SK-N-MC (cell line): Measurements from ENCODE around the gene PLXNA1.

Experiments
- DNase-seq: peaks from one replicate; pipeline ENCODE4 v3.0.0-alpha.2; 2011; ENCODE audit warnings: low read depth, low spot score
- H3K27ac ChIP-seq: fragments of 200-600 bp; sonication (generic); 2 replicates; pipeline ENCODE4 v1.5.1; 2016; ENCODE audit warnings: mixed run types
- H3K36me3 ChIP-seq: fragments of 200-600 bp; sonication (generic); 2 replicates; pipeline ENCODE4 v1.6.1; 2017; ENCODE audit warnings: antibody characterized with exemption, low read length, mixed read lengths; ENCODE audit not compliant: insufficient read depth
- H3K4me3 ChIP-seq: fragments of 200-600 bp; sonication (generic); 2 replicates; pipeline ENCODE4 v1.5.1; 2016
- H3K9ac ChIP-seq: fragments of 200-600 bp; sonication (generic); 2 replicates; pipeline ENCODE4 v1.8.0; 2017; ENCODE audit warnings: mixed run types, mixed read lengths; ENCODE audit not compliant: insufficient read length
- H3K9me3 ChIP-seq: fragments of 200-600 bp; sonication (generic); 2 replicates; pipeline ENCODE4 v1.6.1; 2017; ENCODE audit warnings: low read depth, mild to moderate bottlenecking, antibody characterized with exemption, low read length, moderate library complexity, mixed read lengths
- EZH2 ChIP-seq: fragments of 200-600 bp; sonication (generic); IDR thresholded peaks from one replicate; pipeline ENCODE4 v1.6.1; 2017; ENCODE audit warnings: antibody characterized with exemption
- FOXP2 ChIP-seq: optimal IDR thresholded peaks from 2 replicates; pipeline ENCODE3; 2011; ENCODE audit warnings: mild to moderate bottlenecking, moderate library complexity; ENCODE audit not compliant: insufficient read depth; ENCODE audit errors: extremely low read length, control extremely low read depth
- POLR2AphosphoS5 ChIP-seq: IDR thresholded peaks from 2 replicates; pipeline ENCODE4 v1.6.1; 2012; ENCODE audit warnings: mild to moderate bottlenecking, low read depth, low read length, borderline replicate concordance

The PLXNA1 gene

DNA sequence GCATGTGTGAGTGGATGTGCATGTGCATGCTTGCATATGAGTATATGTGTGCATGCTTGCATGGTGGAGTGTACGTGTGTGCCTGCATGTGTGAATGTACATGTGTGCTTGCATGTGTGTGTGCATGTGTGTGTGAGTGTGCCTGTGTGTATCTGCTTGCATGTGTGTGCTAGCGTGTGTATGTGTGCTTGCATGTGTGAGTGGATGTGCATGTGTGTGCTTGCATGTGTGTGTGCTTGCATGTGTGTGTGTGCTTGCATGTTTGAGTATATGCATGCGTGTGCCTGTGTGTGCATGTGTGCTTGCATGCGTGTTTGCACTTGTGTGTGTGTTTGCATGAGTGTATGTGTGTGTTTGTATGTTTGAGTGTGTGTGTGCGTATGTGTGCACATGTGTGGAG, 4.6 kb upstream of the PLXNA1 start:
- Histone ChIP-seq H3K9me3 (peaks cover 8% of the 10 kb centered on the region; the same call in 1 of the 2 replicates), H3K4me3 (no peak overlapping the region), H3K36me3 (no peaks in the 10 kb centered on the region), H3K9ac (no peak overlapping the region), H3K27ac (no peak overlapping the region)
- DNase-seq = no peak
- TF ChIP-seq FOXP2 = no peak
- TF ChIP-seq POLR2AphosphoS5 = no peak
- no peak for TF ChIP-seq EZH2

DNA sequence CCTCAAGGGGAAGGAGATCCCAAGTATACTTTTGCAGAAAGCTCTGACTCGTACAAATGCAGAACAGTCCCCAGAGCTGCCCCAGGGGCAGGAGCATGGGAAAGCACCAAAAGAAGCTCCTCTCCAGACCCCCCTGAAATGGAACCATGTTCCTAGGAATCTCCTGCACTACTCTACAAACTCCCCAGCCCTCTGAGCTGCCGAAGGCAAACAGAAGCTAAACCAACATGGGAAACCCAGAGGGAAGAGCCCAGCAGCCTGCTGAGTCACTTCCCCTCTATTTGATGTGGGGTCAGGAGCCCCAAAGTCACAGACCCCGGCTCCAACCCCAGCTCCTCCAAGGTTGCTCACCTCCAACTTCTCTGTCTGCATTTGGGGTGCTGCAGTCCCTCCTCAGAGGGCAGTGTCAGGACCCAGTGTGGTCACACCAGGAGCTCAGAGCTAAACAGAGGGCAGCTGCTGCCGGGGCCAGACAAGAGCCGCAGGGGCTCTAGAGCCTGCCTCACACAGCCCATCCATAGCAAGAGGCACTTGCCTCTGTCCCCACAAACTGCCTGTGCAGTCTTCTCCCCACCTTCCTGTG, 3.8 kb upstream of the PLXNA1 start:
- no peak for TF ChIP-seq EZH2
- no peak for TF ChIP-seq POLR2AphosphoS5
- TF ChIP-seq FOXP2 = no peak
- H3K9ac ChIP-seq = no peak overlapping the region
- peaks cover 6% of the 10 kb centered on the region; the same call in 1 of the 2 replicates for H3K9me3 ChIP-seq
- H3K4me3 ChIP-seq = no peak overlapping the region
- DNase-seq = no peak
- H3K36me3 ChIP-seq = no peaks in the 10 kb centered on the region
- H3K27ac ChIP-seq = no peak overlapping the region

DNA sequence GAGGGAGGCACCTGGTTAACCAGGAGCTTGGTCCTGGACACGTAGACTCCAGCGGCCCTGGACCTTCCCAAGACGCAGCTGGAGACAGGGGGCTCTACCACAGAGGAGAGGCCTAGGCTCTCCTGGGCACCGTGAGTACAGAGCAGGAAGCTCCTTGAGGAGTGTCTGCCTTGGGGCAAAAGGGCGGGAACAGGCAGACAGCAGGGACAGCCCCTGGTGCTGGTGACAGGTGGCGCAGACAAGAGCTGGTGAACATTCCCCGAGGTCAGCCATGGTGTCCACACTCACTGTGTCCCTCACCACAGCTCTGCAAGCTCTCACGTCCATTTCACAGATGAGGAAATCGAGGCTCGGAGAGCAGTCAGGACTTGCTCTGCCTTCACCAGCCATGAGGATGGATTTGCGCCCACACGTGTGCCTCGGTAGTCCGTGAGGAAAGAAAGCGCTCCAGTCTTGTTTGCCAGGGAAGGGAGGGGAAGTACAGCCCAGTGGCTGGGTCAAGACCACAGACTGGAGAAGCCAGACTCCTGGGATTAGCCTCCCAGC, 2.6 kb upstream of the PLXNA1 start:
- no peak for TF ChIP-seq POLR2AphosphoS5
- TF ChIP-seq FOXP2 = no peak
- TF ChIP-seq EZH2 = no peak
- H3K4me3 ChIP-seq = no peak overlapping the region
- H3K9ac ChIP-seq = no peak overlapping the region

DNA sequence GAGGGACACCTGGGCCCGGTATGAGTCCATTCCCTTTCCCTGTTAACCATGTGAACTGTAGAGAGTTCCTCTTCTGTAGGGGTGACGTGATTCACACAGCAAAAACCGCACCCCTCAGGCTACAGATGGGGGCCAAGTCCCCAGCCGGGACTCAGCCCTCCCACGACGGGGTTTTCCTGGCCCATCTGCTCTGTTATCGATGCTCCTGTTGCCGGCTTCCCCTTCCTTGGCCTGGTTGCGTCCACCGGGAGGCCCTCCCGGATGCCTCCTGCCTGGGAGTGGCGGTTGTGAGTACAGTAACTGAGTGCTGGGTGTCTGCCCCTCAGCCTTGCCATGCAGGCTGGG, 817 bp upstream of the PLXNA1 start:
- Histone ChIP-seq H3K9ac (peak overlapping the region; percentile 70), H3K4me3 (peak overlapping the region; percentile 94), H3K9me3 (no peaks in the 10 kb centered on the region), H3K36me3 (no peaks in the 10 kb centered on the region), H3K27ac (no peak overlapping the region)
- no peak for DNase-seq
- no peak for TF ChIP-seq EZH2
- no peak for TF ChIP-seq POLR2AphosphoS5
- no peak for TF ChIP-seq FOXP2

More for the DNA sequence above, 2.6 kb upstream of the PLXNA1 start:
- Histone ChIP-seq H3K36me3 (no peaks in the 10 kb centered on the region), H3K27ac (no peak overlapping the region), H3K9me3 (no peaks in the 10 kb centered on the region)
- no peak for DNase-seq

DNA sequence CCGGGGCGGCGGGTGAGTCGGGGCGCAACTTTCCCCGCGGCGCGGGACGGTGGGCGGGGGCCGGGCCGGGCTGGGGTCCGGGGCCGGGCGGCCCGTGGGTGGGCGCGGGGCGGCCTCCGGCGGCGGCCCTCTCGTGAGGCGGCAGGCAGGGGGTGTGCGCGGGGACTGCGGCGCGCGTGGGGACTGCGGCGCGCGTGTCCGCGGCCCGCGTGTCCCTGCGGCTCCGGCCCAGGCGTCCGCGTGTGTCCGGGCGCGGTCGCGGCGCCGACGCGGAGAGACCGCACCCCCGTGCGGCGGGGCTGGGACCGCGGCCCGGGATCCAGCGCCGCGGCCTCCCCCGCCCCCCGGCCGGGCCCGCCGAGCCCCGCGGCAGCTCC, 349 bp downstream of the PLXNA1 start:
- no peak overlapping the region for H3K27ac ChIP-seq
- no peak for DNase-seq
- peak overlapping the region; percentile 86 for H3K9ac ChIP-seq

DNA sequence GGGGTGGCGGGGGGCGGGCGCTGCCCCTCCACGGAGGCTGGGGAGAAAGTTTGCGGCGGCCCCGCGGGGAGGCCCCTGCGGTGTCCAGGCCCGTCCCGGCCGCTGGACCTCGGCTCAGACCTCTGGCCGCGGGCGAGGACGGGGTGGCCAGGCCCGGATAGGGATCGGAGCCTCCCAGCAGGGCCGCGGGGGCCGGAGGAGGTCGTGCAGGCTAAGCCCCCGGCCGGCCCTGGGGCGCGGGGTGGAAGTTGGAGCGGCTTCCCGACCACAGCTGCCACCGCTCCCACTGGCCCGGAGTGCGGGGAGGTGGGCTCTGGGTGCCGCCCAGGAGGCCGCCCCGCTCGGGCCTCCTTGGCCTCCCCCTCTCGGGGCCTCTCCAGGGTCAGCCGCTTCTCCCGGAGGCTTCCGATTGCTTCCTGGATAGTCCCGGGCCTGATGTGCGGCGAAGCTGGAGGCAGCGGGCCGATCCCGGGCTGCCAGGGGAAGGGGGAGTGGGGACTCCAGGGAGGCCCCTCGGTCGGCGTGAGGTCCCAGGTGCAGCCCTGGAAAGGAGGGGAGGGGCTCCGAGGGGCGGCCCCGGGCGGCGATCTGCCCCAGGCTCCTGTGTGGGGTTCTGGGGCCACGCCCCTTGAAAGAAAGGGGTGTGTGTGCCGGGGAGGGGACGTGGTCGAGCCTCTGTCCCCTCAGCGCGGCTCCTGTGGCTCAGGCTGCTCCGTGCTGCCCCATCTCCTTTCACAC, 907 bp downstream of the PLXNA1 start:
- H3K27ac ChIP-seq = no peak overlapping the region
- DNase-seq = no peak
- H3K9me3 ChIP-seq = no peaks in the 10 kb centered on the region
- H3K36me3 ChIP-seq = peaks cover 3% of the 10 kb centered on the region; the same call in 1 of the 2 replicates
- H3K9ac ChIP-seq = peak overlapping the region; percentile 86
- TF ChIP-seq EZH2 (no peak), POLR2AphosphoS5 (no peak), FOXP2 (no peak)
- peak overlapping the region; percentile 95 for H3K4me3 ChIP-seq

More for the DNA sequence above, 349 bp downstream of the PLXNA1 start:
- Histone ChIP-seq H3K4me3 (peak overlapping the region; percentile 95), H3K36me3 (no peaks in the 10 kb centered on the region; the same call in 1 of the 2 replicates), H3K9me3 (no peaks in the 10 kb centered on the region)
- no peak for TF ChIP-seq POLR2AphosphoS5
- no peak for TF ChIP-seq EZH2
- TF ChIP-seq FOXP2 = no peak

DNA sequence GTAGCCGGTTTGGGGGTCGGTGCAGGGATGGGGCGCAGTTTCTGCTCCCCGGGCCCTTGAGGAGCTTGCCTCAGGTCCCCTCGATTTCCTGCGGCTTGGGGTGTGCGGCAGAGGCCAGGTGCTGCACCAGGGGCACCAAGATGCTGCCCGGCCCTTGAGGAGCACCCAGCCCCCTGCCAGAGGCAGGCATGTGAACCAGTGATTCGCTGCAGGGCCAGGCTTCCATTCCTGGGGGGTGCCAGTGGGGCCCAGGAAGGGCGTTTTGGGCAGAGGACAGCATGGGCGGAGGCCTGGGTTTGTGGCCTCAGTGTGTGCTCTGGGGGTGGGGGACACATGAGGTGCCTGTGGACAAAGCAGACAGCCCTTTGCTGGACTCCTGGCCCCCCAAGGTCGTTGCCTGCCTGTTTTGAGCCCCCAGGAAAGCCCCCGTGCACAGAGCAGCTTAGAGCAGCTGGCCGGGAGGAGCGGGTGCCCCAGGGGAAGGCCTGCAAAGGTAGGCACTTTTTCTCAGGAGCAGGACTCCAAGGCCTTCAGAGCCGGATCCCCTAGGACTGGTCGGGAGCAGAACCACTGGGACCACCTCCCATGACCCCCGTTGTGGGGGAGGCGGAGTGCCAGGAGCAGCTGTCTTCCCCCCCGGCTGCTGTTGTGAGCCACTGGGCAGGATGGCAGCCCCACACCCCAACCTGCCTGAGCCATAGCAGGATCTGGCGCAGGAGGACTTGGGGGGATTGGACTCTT, 1.6 kb downstream of the PLXNA1 start:
- H3K27ac ChIP-seq = no peak overlapping the region
- H3K4me3 ChIP-seq = peak overlapping the region; percentile 95
- no peaks in the 10 kb centered on the region for H3K9me3 ChIP-seq
- no peak for DNase-seq
- peak overlapping the region; percentile 86 for H3K9ac ChIP-seq
- H3K36me3 ChIP-seq = peaks cover 10% of the 10 kb centered on the region; the same call in 1 of the 2 replicates
- no peak for TF ChIP-seq FOXP2
- TF ChIP-seq EZH2 = no peak
- TF ChIP-seq POLR2AphosphoS5 = no peak

DNA sequence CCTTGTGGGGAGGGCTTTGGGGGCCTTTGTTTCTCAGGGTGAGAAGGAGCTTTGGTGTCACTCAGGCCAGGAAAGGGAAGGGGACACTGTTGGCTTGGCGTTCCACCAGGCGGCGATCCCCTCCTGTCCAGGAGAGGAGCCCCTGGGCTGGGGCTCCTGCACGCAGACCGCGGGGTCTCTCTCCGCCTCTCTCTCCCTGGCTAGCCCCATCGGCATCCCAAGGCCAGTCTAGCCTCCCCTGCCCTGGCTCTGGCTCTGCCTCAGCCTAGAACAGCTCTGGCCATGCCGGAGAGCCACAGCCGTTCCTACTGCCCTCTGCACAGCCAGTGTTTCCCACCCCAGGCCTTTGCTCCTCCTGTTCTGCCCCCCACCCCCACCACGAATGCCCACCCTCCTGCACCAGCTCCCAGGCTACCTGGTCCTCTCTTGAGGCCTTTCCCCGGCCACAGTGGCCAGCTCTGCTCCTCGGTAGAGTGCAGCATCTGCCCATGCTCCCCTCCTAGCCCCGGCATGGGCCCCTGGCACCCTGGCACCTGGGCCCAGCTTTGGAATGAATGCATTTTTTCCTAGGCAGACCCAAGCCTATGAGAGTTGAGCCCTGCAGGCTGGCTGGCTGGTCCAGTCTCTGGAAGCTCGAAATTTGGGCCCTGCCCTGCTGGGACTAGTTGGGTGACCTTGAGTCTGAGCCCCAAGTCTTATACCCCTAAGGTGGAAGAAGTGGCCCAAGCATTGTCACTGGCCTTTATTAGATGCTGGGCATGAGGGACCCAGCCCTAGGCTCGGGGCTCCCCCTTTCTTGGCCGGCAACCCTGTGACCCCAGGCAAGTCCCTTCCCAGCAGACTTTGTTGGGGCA, 2.4 kb downstream of the PLXNA1 start:
- Histone ChIP-seq H3K9ac (no peak overlapping the region), H3K4me3 (no peak overlapping the region), H3K36me3 (peaks cover 18% of the 10 kb centered on the region; the same call in 1 of the 2 replicates), H3K27ac (no peak overlapping the region), H3K9me3 (no peaks in the 10 kb centered on the region)
- TF ChIP-seq FOXP2 (no peak), POLR2AphosphoS5 (no peak), EZH2 (no peak)
- no peak for DNase-seq
